ENCODE measurements around the gene RAB3B.

DNA sequence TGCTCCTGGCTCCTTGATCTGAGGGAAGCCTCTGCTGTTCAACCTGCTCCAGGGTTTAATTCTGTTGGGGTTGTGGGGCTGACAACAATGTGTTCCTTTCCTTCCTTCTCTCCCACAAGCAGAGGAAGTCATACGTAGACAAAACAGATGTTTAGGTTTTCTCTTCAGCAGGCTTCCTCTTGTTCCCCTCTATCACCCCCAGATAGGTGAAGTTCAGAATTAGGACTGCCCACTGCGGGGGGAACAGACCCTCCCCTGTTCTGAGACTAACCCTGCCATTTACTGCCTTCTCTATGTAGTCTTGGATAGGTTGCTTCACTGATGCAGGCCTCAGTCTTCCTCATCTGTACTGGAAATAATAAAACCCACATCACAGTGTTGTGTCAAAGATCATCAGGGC is 82.0 kb downstream of the RAB3B start:
- TF ChIP-seq, protein P1, sequence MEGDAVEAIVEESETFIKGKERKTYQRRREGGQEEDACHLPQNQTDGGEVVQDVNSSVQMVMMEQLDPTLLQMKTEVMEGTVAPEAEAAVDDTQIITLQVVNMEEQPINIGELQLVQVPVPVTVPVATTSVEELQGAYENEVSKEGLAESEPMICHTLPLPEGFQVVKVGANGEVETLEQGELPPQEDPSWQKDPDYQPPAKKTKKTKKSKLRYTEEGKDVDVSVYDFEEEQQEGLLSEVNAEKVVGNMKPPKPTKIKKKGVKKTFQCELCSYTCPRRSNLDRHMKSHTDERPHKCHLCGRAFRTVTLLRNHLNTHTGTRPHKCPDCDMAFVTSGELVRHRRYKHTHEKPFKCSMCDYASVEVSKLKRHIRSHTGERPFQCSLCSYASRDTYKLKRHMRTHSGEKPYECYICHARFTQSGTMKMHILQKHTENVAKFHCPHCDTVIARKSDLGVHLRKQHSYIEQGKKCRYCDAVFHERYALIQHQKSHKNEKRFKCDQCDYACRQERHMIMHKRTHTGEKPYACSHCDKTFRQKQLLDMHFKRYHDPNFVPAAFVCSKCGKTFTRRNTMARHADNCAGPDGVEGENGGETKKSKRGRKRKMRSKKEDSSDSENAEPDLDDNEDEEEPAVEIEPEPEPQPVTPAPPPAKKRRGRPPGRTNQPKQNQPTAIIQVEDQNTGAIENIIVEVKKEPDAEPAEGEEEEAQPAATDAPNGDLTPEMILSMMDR (IDR thresholded peaks at IDR 0.05; ENCODE audit: low read depth, low read length) = no peak
- no peak for TF ChIP-seq EZH2phosphoT487 (IDR thresholded peaks at IDR 0.05; ENCODE audit: low read depth)

All from OCI-LY3 (cell line).